Measurements from ENCODE around the gene SHLD1. TPM values are rescaled to one million over a fixed set of nuclear protein-coding genes. Genes with fewer than 3 reads are reported as not detected.
A peak's percentile ranks its signal among the peaks of the same experiment; 100 is the strongest.
"Not testable (repeated sequence)": the region's sequence is repeated elsewhere in the genome, so short reads cannot be mapped to it uniquely, and the experiment has no call there.

The SHLD1 gene
- total RNA-seq, 2 donors from 2014 or later = 8.6 to 12.9 TPM

DNA sequence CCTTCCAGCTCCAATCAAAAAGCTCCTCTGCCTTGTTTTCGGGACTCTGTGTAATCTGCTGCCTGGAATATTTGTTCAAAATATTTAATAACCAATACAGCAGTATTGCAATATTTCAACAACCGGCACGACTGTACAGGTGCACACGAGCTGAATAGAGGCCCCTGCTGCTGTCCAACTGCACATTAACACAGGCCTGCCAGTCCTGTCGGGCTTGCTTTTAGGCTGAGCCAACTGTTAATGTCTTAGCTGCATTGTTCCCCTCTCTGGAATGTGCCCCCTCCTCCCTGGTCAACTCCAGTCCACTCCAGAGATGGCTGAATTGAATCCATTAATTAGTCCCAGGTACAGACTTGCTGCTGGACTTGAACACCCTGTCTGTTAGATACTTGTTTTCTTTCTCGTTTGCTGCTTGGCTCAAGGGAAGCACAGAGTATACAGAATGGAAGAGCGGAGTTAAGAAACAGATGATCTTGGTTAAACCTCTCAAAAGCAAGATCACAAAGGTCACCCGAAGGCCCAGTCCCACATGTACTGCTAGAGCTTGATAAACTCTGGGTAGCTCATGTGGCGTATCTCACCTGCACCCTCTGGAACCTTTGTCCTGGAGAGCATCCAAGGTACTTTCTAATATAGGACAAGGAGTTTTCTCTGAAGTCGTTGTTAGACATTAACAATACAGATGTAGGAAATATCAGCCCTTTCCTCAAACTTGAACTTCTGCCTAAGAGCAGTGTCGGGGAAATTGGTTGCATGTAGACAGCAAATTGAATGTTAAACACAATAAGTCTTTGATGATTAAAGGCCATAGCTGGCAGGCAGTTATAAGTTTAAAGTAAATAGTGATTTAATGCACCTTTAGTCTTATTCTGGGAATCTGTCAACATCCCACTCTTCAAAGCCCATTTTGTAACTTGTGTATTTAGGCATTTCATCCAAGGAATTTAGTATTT is 31.9 kb downstream of the SHLD1 start:
- Mint-ChIP-seq H3K9me3 (no peaks in the 10 kb centered on the region), H3K4me3 (no peak overlapping the region), H3K27me3 (no peaks in the 10 kb centered on the region), H3K4me1 (peaks cover 5% of the 10 kb centered on the region), H3K27ac (peak overlapping the region; percentile 21), H3K36me3 (ENCODE audit: low read depth) (peaks cover 48% of the 10 kb centered on the region)
- ATAC-seq (replicated peaks) = no peak

DNA sequence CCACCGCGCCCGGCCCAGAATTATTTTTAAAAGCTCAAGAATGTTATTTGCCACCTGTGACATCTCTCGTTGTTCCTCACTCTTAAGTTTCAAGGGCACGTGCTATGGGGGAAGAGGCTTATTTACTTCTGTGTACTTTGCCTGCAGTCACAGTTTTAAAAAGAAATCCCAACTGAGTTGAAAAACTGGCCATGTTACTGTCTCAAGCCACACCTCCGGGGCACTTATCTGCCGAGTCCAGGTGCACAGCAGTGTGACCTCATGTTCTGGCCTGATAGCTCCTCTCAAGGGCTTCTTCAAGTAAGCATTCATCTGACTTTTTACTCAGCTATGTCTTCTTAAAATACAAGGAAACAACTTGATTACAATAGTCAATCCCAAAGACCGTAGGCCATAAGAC is 34.5 kb downstream of the SHLD1 start:
- Mint-ChIP-seq H3K27ac (no peak overlapping the region), H3K4me1 (peaks cover 5% of the 10 kb centered on the region)

DNA sequence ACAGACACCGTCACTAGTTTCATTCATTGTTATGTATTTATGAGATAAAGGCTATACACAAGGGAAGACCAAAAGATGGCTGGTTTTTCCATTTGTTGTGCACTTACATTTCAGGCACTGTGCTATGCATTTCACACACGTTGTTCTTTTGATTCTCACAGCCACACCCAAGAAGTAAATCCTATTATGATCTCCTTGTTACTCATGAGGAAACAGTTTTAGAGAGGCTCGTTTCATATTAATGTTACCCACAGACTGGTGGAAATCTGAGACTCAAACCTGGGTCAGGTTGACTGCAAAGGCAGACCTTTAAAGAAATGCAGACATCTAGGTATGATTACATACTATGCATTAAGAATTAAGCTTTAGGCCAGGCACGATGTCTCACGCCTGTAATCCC is 34.9 kb downstream of the SHLD1 start:
- Mint-ChIP-seq H3K27ac (no peak overlapping the region), H3K9me3 (no peaks in the 10 kb centered on the region)

More for the DNA sequence above, 34.5 kb downstream of the SHLD1 start:
- no peaks in the 10 kb centered on the region for H3K9me3 Mint-ChIP-seq
- H3K27me3 Mint-ChIP-seq = no peaks in the 10 kb centered on the region
- no peak for ATAC-seq (replicated peaks)
- peaks cover 41% of the 10 kb centered on the region for H3K36me3 Mint-ChIP-seq (ENCODE audit: low read depth)
- H3K4me3 Mint-ChIP-seq = no peak overlapping the region

DNA sequence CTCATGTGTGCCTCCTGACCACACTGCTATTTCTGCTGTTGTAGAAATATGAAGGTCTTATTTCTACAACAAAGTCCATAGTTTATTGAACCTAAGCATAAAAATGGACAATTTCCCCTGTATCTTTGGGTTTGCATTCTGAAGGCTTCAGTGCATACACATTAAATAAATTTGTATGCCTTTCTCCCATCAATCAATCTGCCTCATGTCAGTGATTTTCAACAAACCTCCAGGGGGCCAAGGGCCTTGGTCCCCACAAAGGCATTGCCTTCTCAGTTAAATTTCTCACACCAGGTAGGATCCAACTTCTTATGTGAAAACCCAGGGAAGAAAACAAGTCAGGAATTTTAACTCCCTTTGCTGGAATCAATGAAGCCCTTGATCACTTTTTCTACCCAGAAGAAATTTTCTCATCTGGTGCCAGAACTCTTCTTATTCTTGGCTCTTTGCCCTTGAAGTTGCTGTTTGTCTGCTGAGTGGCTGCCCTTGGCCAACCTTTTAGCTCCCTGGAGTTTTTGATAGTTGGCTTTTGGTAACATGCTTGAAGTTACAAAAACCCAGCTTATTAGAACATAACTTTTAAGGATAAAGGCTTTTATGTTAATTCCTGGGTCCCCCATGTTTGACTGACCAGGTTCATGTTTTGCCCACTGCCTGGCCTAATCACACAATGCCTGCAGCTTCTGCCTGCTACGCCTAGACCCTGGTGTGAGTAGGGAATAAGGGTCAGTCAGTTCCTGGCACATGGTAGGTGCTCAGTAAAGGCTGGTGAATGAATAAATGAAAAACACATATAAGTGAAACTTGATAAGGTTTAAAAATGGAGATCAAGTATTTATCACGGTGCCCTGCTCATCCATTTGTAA is 37.0 kb downstream of the SHLD1 start:
- H3K27me3 Mint-ChIP-seq = no peaks in the 10 kb centered on the region
- no peaks in the 10 kb centered on the region for H3K4me1 Mint-ChIP-seq
- no peak overlapping the region for H3K4me3 Mint-ChIP-seq
- ATAC-seq (replicated peaks) = no peak
- H3K36me3 Mint-ChIP-seq (ENCODE audit: low read depth) = peaks cover 30% of the 10 kb centered on the region
- no peaks in the 10 kb centered on the region for H3K9me3 Mint-ChIP-seq
- peak overlapping the region; percentile 56 for H3K27ac Mint-ChIP-seq

More for the DNA sequence above, 34.9 kb downstream of the SHLD1 start:
- no peak for ATAC-seq (replicated peaks)
- Mint-ChIP-seq H3K27me3 (no peaks in the 10 kb centered on the region), H3K4me1 (peaks cover 5% of the 10 kb centered on the region), H3K36me3 (ENCODE audit: low read depth) (peaks cover 41% of the 10 kb centered on the region), H3K4me3 (no peak overlapping the region)

DNA sequence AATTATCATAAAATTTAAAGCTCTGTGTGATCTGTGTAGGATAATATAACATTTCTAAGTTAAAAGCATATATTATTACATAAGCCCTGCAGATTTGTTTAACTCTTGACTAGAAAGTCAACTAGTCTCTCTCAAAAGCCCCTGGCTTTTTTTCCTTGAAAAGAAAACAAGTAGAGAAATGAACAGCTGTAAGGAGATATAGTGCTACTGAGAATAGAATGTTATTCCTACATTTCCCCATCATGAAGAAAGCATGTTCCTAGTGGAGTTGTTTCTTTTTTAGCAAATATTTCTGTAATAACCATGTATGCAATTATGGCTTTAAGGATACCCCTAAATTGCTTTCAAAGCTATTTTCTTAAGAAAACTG is 37.6 kb downstream of the SHLD1 start:
- peaks cover 29% of the 10 kb centered on the region for H3K36me3 Mint-ChIP-seq (ENCODE audit: low read depth)
- no peak for ATAC-seq (replicated peaks)
- H3K4me3 Mint-ChIP-seq = no peak overlapping the region
- H3K27ac Mint-ChIP-seq = no peak overlapping the region
- no peaks in the 10 kb centered on the region for H3K4me1 Mint-ChIP-seq
- no peaks in the 10 kb centered on the region for H3K27me3 Mint-ChIP-seq
- no peaks in the 10 kb centered on the region for H3K9me3 Mint-ChIP-seq

DNA sequence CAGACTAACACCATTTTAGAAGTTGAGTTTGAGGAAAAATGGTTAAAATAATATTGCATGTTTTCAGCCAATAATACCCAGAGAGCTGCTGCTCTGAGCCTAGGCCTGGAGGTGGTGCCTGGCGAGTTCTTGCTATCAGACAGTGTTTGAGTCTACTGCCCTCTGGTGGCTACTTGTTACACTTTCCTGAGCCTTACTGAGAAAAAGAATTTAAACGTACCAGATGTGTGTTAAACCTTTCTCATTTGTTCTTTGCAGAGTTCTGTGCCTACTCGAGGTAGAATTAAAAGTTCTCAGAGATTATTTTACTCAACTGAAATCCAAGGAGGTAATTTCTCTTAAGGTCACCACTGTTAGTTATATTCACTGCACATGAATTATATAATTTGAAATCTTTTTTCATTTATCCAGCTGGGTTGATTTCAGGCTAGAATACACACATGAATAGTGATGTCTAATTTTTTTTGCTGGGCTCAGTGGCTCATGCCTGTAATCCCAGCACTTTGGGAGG is 38.2 kb downstream of the SHLD1 start:
- ATAC-seq (replicated peaks) = peak; percentile 98

DNA sequence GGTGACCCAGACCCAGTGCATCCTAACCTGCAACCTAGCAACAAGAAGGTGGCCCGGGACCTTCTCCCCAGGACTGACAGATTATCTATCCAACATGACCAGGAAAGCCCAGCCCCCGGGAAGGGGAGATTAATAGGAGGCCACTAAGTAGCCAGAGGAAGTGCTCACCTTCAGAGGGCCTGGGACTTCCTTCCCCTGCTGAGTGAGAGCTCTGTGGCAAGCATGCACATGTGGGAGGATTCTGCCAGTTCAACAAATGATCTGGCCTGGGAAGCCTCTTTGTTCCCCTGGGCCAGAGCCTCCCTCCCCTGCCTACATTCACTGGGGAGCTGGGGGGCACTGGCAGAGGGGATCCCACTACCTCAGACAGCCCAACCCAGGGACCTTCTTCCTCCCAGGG is 39.6 kb downstream of the SHLD1 start:
- H3K4me3 Mint-ChIP-seq = no peak overlapping the region
- no peak for ATAC-seq (replicated peaks)

More for the DNA sequence above, 38.2 kb downstream of the SHLD1 start:
- Mint-ChIP-seq H3K4me3 (no peak overlapping the region), H3K9me3 (no peaks in the 10 kb centered on the region), H3K36me3 (ENCODE audit: low read depth) (peaks cover 24% of the 10 kb centered on the region), H3K27me3 (no peaks in the 10 kb centered on the region), H3K27ac (no peak overlapping the region), H3K4me1 (no peaks in the 10 kb centered on the region)

DNA sequence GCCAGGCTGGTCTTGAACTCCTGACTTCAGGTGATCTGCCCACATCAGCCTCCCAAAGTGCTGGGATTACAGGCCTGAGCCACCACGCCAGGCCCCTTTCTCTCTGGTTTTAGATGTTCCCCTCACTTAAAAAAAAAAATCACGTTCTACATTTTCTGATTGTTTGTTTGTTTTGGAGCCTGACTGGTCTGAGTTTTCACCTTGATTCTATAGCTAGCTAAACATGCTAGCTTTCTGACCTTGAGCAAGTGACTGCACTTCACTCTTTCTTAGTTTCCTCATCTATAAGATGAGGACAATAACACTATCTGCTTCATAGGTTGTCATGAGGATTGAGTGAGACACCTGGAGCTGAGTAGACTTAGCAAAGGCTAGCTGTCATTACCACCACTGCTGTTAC is 43.7 kb downstream of the SHLD1 start:
- Mint-ChIP-seq H3K4me1 (no peaks in the 10 kb centered on the region), H3K4me3 (no peak overlapping the region), H3K27me3 (no peaks in the 10 kb centered on the region), H3K9me3 (no peaks in the 10 kb centered on the region), H3K27ac (no peak overlapping the region), H3K36me3 (ENCODE audit: low read depth) (peaks cover 7% of the 10 kb centered on the region)
- ATAC-seq (replicated peaks) = no peak

More for the DNA sequence above, 39.6 kb downstream of the SHLD1 start:
- H3K27ac Mint-ChIP-seq = no peak overlapping the region
- H3K27me3 Mint-ChIP-seq = no peaks in the 10 kb centered on the region
- no peaks in the 10 kb centered on the region for H3K9me3 Mint-ChIP-seq
- no peaks in the 10 kb centered on the region for H3K4me1 Mint-ChIP-seq
- H3K36me3 Mint-ChIP-seq (ENCODE audit: low read depth) = peaks cover 25% of the 10 kb centered on the region

DNA sequence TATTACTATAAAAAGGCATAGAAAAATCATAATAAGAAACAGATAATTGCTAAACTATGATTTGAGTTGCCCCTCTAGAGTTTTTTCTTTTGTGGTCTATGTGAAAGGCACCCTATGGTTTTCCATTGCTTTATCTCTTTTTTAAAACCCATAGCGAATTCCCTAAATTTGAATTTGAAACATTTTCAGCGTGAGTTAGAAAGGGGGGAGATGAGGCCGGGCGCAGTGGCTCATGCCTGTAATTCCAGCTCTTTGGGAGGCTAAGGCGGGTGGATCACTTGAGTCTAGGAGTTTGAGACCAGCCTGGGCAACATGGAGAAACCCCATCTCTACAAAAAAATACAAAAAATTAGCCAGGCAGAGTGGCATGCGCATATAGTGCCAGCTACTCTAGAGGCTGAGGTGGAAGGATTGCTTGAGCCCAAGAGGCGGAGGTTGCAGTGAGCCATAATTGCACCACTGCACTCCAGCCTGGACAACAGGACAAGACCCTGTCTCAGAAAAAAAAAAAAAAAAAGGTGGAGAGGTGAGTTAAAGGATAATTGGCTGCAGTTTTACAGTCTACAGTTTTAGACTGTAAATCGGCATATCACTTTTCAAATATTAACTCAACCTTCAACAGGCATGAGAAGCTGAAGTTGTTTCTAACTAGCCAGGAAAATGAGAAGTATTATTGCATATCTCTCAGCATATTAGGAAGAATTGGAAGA is 46.3 kb downstream of the SHLD1 start:
- Mint-ChIP-seq H3K4me1 (no peaks in the 10 kb centered on the region), H3K27ac (peak overlapping the region; percentile 15), H3K36me3 (ENCODE audit: low read depth) (peaks cover 7% of the 10 kb centered on the region), H3K27me3 (no peaks in the 10 kb centered on the region), H3K4me3 (no peak overlapping the region), H3K9me3 (no peaks in the 10 kb centered on the region)
- no peak for ATAC-seq (replicated peaks)

DNA sequence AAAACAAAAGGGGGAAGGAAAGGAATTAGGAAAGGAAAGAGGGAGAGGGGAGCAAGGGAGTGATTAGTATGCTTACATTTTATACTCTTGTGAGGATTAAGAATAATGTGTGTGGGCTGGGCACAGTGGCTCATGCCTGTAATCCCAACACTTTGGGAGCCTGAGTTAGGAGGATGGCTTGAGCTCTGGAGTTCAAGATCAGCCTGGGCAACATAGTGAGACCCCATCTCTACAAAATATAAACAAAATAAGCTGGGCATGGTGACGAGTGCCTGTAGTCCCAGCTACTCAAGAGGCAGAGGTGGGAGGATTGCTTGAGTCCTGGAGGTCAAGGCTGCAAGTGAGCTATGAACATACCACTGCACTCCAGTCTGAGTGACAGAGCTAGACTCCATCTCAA is 47.0 kb downstream of the SHLD1 start:
- H3K4me3 Mint-ChIP-seq = no peak overlapping the region
- no peaks in the 10 kb centered on the region for H3K4me1 Mint-ChIP-seq
- H3K9me3 Mint-ChIP-seq = no peaks in the 10 kb centered on the region
- no peak for ATAC-seq (replicated peaks)
- peaks cover 9% of the 10 kb centered on the region for H3K36me3 Mint-ChIP-seq (ENCODE audit: low read depth)
- peak overlapping the region; percentile 15 for H3K27ac Mint-ChIP-seq
- H3K27me3 Mint-ChIP-seq = no peaks in the 10 kb centered on the region

DNA sequence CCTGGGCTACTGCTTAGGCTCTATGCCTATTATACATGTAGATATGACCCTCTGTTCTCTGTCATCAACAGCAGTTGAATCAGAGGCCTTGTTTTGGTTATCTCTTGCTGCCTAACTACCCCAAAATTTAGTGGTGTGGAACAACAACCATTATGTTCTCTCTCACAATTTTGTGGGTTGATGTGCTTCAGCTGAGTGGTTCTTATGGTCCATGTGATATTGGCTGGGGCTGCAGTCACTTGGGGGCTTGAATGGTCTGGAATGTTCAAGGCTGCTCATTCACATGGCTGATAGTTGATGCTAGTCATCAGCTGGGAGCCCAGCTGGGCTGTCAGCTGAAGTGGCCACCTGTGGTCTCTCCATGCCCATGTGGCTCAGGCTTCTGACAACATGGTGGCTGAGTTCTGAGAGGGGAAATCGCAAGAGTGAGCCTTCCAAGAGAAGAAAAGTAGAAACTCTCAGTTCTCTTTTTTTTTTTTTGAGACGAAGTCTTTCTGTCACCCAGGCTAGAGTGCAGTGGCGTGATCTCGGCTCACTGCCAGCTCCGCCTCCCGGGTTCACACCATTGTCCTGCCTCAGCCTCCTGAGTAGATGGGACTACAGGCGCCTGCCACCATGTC is 47.8 kb downstream of the SHLD1 start:
- peaks cover 15% of the 10 kb centered on the region for H3K36me3 Mint-ChIP-seq (ENCODE audit: low read depth)
- ATAC-seq (replicated peaks) = no peak
- no peaks in the 10 kb centered on the region for H3K9me3 Mint-ChIP-seq
- no peaks in the 10 kb centered on the region for H3K27me3 Mint-ChIP-seq
- no peaks in the 10 kb centered on the region for H3K4me1 Mint-ChIP-seq
- H3K4me3 Mint-ChIP-seq = no peak overlapping the region
- no peak overlapping the region for H3K27ac Mint-ChIP-seq

DNA sequence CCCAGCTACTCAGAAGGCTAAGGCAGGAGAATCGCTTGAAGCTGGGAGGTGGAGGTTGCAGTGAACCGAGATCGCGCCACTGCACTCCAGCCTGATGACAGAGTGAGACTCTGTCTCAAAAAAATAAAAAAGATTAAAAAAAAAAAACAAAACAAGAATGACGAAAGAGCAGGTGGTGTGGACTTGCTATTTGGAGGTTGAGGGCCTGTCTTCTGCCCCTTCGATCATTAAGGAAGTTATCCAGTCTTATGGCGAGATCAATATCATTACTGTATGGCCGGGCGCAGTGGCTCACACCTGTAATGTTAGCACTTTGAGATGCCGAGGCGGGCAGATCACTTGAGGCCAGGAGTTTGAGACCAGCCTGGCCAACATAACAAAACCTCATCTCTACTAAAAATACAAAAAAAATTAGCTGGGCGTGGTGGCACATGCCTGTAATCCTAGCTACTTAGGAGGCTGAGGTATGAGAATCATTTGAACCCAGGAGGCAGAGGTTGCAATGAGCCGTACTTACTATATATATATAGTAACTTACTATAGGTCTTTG is 53.6 kb downstream of the SHLD1 start:
- H3K27ac Mint-ChIP-seq = peak overlapping the region; percentile 67
- H3K4me3 Mint-ChIP-seq; H3K4me1 Mint-ChIP-seq; H3K27me3 Mint-ChIP-seq; H3K9me3 Mint-ChIP-seq; ATAC-seq (replicated peaks); H3K36me3 Mint-ChIP-seq (ENCODE audit: low read depth): not testable (repeated sequence)

DNA sequence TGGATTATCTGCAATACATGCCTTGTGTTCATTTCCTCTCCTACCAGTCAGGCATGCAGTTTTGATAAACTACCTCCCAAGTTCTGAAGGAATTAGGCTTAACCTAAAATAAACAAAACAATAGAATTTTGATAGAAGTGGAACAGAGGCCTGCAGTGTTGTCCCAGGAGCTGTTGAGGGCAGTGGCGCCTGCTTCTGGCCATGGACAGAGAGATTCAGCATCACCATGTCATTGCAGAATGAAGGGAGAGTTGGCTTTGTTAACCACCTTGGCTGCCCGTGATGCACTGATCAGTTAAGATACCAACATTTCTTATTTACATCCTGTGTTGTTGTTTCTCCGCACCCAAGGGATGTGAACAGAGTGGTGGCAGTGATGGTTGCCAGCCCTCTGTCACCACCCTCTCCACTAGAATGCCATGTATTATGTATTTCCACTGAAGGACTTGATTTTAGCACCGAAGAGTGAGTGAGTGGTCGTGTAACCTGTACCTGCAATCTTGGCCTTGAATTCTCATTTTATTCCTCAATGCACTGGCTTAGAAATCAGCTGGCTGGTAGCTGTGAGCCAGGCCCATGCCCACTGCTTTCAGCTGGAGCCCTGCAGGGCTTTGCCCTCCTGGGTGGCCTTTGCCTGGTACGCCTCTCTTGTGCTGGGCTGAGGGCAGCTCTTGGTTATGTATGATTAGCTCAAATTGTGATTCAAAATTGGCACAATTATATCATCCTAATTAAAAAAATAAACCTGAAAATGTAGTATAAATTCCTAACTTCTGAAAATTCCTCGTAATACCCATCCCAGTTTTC is 56.5 kb downstream of the SHLD1 start:
- Mint-ChIP-seq H3K9me3 (no peaks in the 10 kb centered on the region), H3K27me3 (no peaks in the 10 kb centered on the region), H3K4me3 (no peak overlapping the region), H3K27ac (peak overlapping the region; percentile 21), H3K4me1 (peaks cover 7% of the 10 kb centered on the region), H3K36me3 (ENCODE audit: low read depth) (peaks cover 20% of the 10 kb centered on the region)
- ATAC-seq (replicated peaks) = no peak

All from activated T-helper 17 cell treated with anti-CD3 and anti-CD28 coated beads, Interleukin-2, amount 50 U/mL, for 72 hours (primary cell).